Measurements from ENCODE around the gene GSG1L2. TPM values are rescaled to one million over a fixed set of nuclear protein-coding genes. Genes with fewer than 3 reads are reported as not detected.
A peak's percentile ranks its signal among the peaks of the same experiment; 100 is the strongest.

The GSG1L2 gene
- total and polyA plus RNA-seq, 2 experiments from 2014 or later: not detected

GRCh38 chr17:9771465-9771864, 50.4 kb downstream of the GSG1L2 start:
- Histone ChIP-seq H3K27ac (ENCODE audit: low read depth) (no peak overlapping the region), H2AFZ (0 out of 2 replicates have a peak overlapping the region, but pooled peaks have one; percentile 69), H3K79me2 (replicated peaks; ENCODE audit: insufficient read depth) (no peaks in the 10 kb centered on the region), H3K4me3 (no peak overlapping the region), H3K9me2 (ENCODE audit: insufficient read depth) (no peaks in the 10 kb centered on the region; the same call in 1 of the 2 replicates), H3K27me3 (ENCODE audit: insufficient read depth) (no peaks in the 10 kb centered on the region), H3K36me3 (ENCODE audit: insufficient read depth) (no peaks in the 10 kb centered on the region), H3K4me1 (ENCODE audit: insufficient read depth) (no peaks in the 10 kb centered on the region), H3K4me2 (no peak overlapping the region), H3F3A (replicated peaks; ENCODE audit: low read depth) (no peaks in the 10 kb centered on the region), H4K20me1 (replicated peaks; ENCODE audit: insufficient read depth) (no peaks in the 10 kb centered on the region)
- TF ChIP-seq ZNF114 (CRISPR knock-in tag; IDR thresholded peaks at IDR 0.05) (no peak), JUNB (IDR thresholded peaks at IDR 0.05; ENCODE audit: unreplicated experiment) (no peak), EZH2 (IDR thresholded peaks at IDR 0.05; ENCODE audit: low read depth, unreplicated experiment) (no peak), CTCF (conservative IDR thresholded peaks at IDR 0.05; ENCODE audit: low read depth in 2 of 2) (no peak)
- DNase-seq (ENCODE audit: low spot score) (no peak), ATAC-seq (no peak)
- H3K4me1 Mint-ChIP-seq: no peaks in the 10 kb centered on the region
- H3K4me3 Mint-ChIP-seq: no peak overlapping the region
- H3K27me3 Mint-ChIP-seq (ENCODE audit: insufficient read depth, low read depth, poor library complexity): peaks cover 3% of the 10 kb centered on the region
- H3K9me3 Mint-ChIP-seq: peaks cover 7% of the 10 kb centered on the region; the same call in 1 of the 3 replicates
- no peaks in the 10 kb centered on the region for H3K36me3 Mint-ChIP-seq (ENCODE audit: low read depth)
- no peak overlapping the region for H3K27ac Mint-ChIP-seq

- Histone ChIP-seq H2AFZ (no peak overlapping the region), H3K9me2 (ENCODE audit: insufficient read depth) (no peaks in the 10 kb centered on the region), H3K79me2 (replicated peaks; ENCODE audit: insufficient read depth) (no peaks in the 10 kb centered on the region), H4K20me1 (replicated peaks; ENCODE audit: insufficient read depth) (no peaks in the 10 kb centered on the region), H3F3A (replicated peaks; ENCODE audit: low read depth) (no peaks in the 10 kb centered on the region), H3K27ac (ENCODE audit: low read depth) (no peak overlapping the region), H3K36me3 (ENCODE audit: insufficient read depth) (no peaks in the 10 kb centered on the region), H3K4me3 (no peak overlapping the region), H3K27me3 (ENCODE audit: insufficient read depth) (no peaks in the 10 kb centered on the region), H3K4me2 (no peak overlapping the region), H3K4me1 (ENCODE audit: insufficient read depth) (no peaks in the 10 kb centered on the region)
- Mint-ChIP-seq H3K9me3 (no peaks in the 10 kb centered on the region), H3K27ac (no peak overlapping the region), H3K4me3 (no peak overlapping the region), H3K36me3 (ENCODE audit: low read depth) (no peaks in the 10 kb centered on the region), H3K4me1 (no peaks in the 10 kb centered on the region), H3K27me3 (ENCODE audit: insufficient read depth, low read depth, poor library complexity) (peaks cover 3% of the 10 kb centered on the region)
- ATAC-seq: peak; percentile 25; the same call in 1 of the 3 replicates
- TF ChIP-seq ZNF114 (CRISPR knock-in tag; IDR thresholded peaks at IDR 0.05): no peak
- no peak for DNase-seq (ENCODE audit: low spot score)
These were observed 52.7 kb downstream of the GSG1L2 start for GRCh38 chr17:9769036-9769695.

- Mint-ChIP-seq H3K36me3 (ENCODE audit: low read depth) (no peaks in the 10 kb centered on the region), H3K27me3 (ENCODE audit: insufficient read depth, low read depth, poor library complexity) (peaks cover 3% of the 10 kb centered on the region), H3K27ac (no peak overlapping the region), H3K4me3 (no peak overlapping the region), H3K9me3 (no peaks in the 10 kb centered on the region), H3K4me1 (no peaks in the 10 kb centered on the region)
- H3K27ac ChIP-seq (ENCODE audit: low read depth): no peak overlapping the region
- H3K4me1 ChIP-seq (ENCODE audit: insufficient read depth): no peaks in the 10 kb centered on the region
- H3K4me2 ChIP-seq: no peak overlapping the region
- no peaks in the 10 kb centered on the region for H3K9me2 ChIP-seq (ENCODE audit: insufficient read depth)
- H4K20me1 ChIP-seq (replicated peaks; ENCODE audit: insufficient read depth): no peaks in the 10 kb centered on the region
- no peak for TF ChIP-seq REST (IDR thresholded peaks at IDR 0.05; ENCODE audit: unreplicated experiment)
- peak; percentile 36 to 57 for TF ChIP-seq CTCF (conservative IDR thresholded peaks at IDR 0.05; ENCODE audit: low read depth in 2 of 2)
- TF ChIP-seq POLR2AphosphoS5 (IDR thresholded peaks at IDR 0.05; ENCODE audit: low read depth): no peak
- no peak for TF ChIP-seq JUNB (IDR thresholded peaks at IDR 0.05; ENCODE audit: unreplicated experiment)
- peak; percentile 62 for DNase-seq (ENCODE audit: low spot score)
- H3K27me3 ChIP-seq (ENCODE audit: insufficient read depth): no peaks in the 10 kb centered on the region
- H3K36me3 ChIP-seq (ENCODE audit: insufficient read depth): no peaks in the 10 kb centered on the region
- H3K4me3 ChIP-seq: no peak overlapping the region
- H3F3A ChIP-seq (replicated peaks; ENCODE audit: low read depth): no peaks in the 10 kb centered on the region
- peak; percentile 46; the same call in 2 of the 3 replicates for ATAC-seq
- no peaks in the 10 kb centered on the region for H3K79me2 ChIP-seq (replicated peaks; ENCODE audit: insufficient read depth)
- H2AFZ ChIP-seq: no peak overlapping the region
These were observed 53.4 kb downstream of the GSG1L2 start for GRCh38 chr17:9768381-9768934.

All from GM23338 (cell line).